HepG2 (cell line): ENCODE measurements around the gene FAM131C. TPM values are rescaled to one million over a fixed set of nuclear protein-coding genes. Genes with fewer than 3 reads are reported as not detected.

ENCODE experiments used
- FOXA3 ChIP-seq: IDR thresholded peaks from 2 replicates; pipeline ENCODE4 v1.6.1; 2016; ENCODE audit warnings: missing genetic modification reagents, missing compliant biosample characterization
- FOXM1 ChIP-seq: sonication (generic); formaldehyde crosslinking; IDR thresholded peaks from 2 replicates; pipeline ENCODE4 v1.5.0; 2020; ENCODE audit warnings: missing genetic modification reagents
- HES4 ChIP-seq: sonication (generic); formaldehyde crosslinking; IDR thresholded peaks from 2 replicates; pipeline ENCODE4 v1.9.0; 2021; ENCODE audit warnings: mild to moderate bottlenecking, missing genetic modification reagents, borderline replicate concordance
- IKZF5 ChIP-seq: IDR thresholded peaks from 2 replicates; pipeline ENCODE4 v1.6.1; 2018; ENCODE audit warnings: missing genetic modification reagents, mild to moderate bottlenecking, missing compliant biosample characterization
- IRF2 ChIP-seq: IDR thresholded peaks from 2 replicates; pipeline ENCODE4 v1.6.1; 2018; ENCODE audit warnings: missing genetic modification reagents, missing compliant biosample characterization
- NFE2L1 ChIP-seq: sonication (generic); formaldehyde crosslinking; IDR thresholded peaks from 2 replicates; pipeline ENCODE4 v1.4.0; 2020; ENCODE audit warnings: missing genetic modification reagents, mild to moderate bottlenecking, borderline replicate concordance
- PPARG ChIP-seq: conservative IDR thresholded peaks from 2 replicates; pipeline ENCODE4 v1.6.1; 2016; ENCODE audit warnings: missing biosample characterization, missing genetic modification reagents
- SOX6 ChIP-seq, 2 experiments: fragments of 450-650 bp in 1 of 2; sonication (generic) in 1 of 2; formaldehyde crosslinking in 1 of 2; IDR thresholded peaks; 2 replicates each; pipeline versions ENCODE4 v1.4.0 to v1.6.1; 2017 to 2020; ENCODE audit warnings: antibody characterized with exemption in 1 of 2, mild to moderate bottlenecking in 1 of 2, missing genetic modification reagents in 1 of 2
- TBP ChIP-seq: sonication (generic); formaldehyde crosslinking; IDR thresholded peaks from 2 replicates; pipeline ENCODE4 v1.5.0; 2020; ENCODE audit warnings: missing genetic modification reagents
- ZFP90 ChIP-seq: sonication (generic); formaldehyde crosslinking; IDR thresholded peaks from 2 replicates; pipeline ENCODE4 v1.8.0; 2022; ENCODE audit warnings: missing genetic modification reagents, mild to moderate bottlenecking, inconsistent platforms, borderline replicate concordance
- ZNF142 ChIP-seq: sonication (generic); formaldehyde crosslinking; IDR thresholded peaks from 2 replicates; pipeline ENCODE4 v1.4.0; 2020; ENCODE audit warnings: missing genetic modification reagents
- ZNF30 ChIP-seq: sonication (generic); formaldehyde crosslinking; IDR thresholded peaks from 2 replicates; pipeline ENCODE4 v1.5.0; 2020; ENCODE audit warnings: mild to moderate bottlenecking, missing genetic modification reagents
- ZNF883 ChIP-seq: sonication (generic); formaldehyde crosslinking; IDR thresholded peaks from 2 replicates; pipeline ENCODE4 v1.5.1; 2020; ENCODE audit warnings: mild to moderate bottlenecking, missing genetic modification reagents; ENCODE audit errors: not compliant biosample characterization
- polyA plus RNA-seq, 8 experiments: library from polyadenylated mRNA; depleted of rRNA in 3 of 8; stranded (reverse) in 7 of 8; unstranded in 1 of 8; fragments of >200 nt; fragmentation: Illumina TruSeq in 4 of 8; extraction: Trizol in 4 of 8; gene quantifications; 2 replicates each; pipeline versions ENCODE4 v1.2.1 to v1.2.3, GENCODE V29; 2011 to 2016; ENCODE audit warnings: low read depth in 4 of 8, missing spikeins in 1 of 8, mixed read lengths in 1 of 8; ENCODE audit not compliant: insufficient read depth in 1 of 8
- total RNA-seq, 5 experiments: library from RNA; depleted of rRNA; stranded (reverse); fragments of >200 nt; fragmentation: Illumina TruSeq; extraction: Trizol; gene quantifications; 2 replicates each; pipeline ENCODE4 v1.2.3, GENCODE V29; 2016; ENCODE audit warnings: low read depth in 1 of 5
- TF ChIP-seq, protein P1 (sequence below): sonication (generic); formaldehyde crosslinking; IDR thresholded peaks from 2 replicates; pipeline ENCODE4 v1.8.1; 2023; ENCODE audit warnings: mild to moderate bottlenecking, missing genetic modification reagents
- TF ChIP-seq, protein P2 (sequence below): sonication (generic); formaldehyde crosslinking; IDR thresholded peaks from 2 replicates; pipeline ENCODE4 v1.4.0; 2020; ENCODE audit warnings: missing genetic modification reagents, borderline replicate concordance
- TF ChIP-seq, protein P3 (sequence below): sonication (generic); formaldehyde crosslinking; IDR thresholded peaks from 2 replicates; pipeline ENCODE4 v1.4.0; 2020; ENCODE audit warnings: missing genetic modification reagents

FAM131C gene
- total and polyA plus RNA-seq, 2 of the 13 experiments (the other 11 are each of a cell fraction or from before 2014, with no cell fraction given), result 0.07 TPM; not detected in 1

- TF ChIP-seq IKZF5 (CRISPR knock-in tag) (peak; percentile 44; the same call in 1 of the 2 replicates), HES4 (peak; percentile 23; the same call in 1 of the 2 replicates), FOXA3 (CRISPR knock-in tag) (peak; percentile 31; the same call in 1 of the 2 replicates), ZFP90 (CRISPR knock-in tag) (0 out of 2 replicates have a peak, but pooled peaks have one; percentile 56), TBP (CRISPR knock-in tag) (no peak), ZNF30 (no peak), IRF2 (CRISPR knock-in tag) (0 out of 2 replicates have a peak, but pooled peaks have one; percentile 68), PPARG (CRISPR knock-in tag) (0 out of 2 replicates have a peak, but pooled peaks have one; percentile 34), FOXM1 (CRISPR knock-in tag) (no peak), ZNF142 (CRISPR knock-in tag) (0 out of 2 replicates have a peak, but pooled peaks have one; percentile 59), ZNF883 (CRISPR knock-in tag) (peak; percentile 24), NFE2L1 (no peak), SOX6 (IDR thresholded peaks at IDR 0.05) (no peak), SOX6 (CRISPR knock-in tag; IDR thresholded peaks at IDR 0.05) (no peak)
- TF ChIP-seq, protein P1, sequence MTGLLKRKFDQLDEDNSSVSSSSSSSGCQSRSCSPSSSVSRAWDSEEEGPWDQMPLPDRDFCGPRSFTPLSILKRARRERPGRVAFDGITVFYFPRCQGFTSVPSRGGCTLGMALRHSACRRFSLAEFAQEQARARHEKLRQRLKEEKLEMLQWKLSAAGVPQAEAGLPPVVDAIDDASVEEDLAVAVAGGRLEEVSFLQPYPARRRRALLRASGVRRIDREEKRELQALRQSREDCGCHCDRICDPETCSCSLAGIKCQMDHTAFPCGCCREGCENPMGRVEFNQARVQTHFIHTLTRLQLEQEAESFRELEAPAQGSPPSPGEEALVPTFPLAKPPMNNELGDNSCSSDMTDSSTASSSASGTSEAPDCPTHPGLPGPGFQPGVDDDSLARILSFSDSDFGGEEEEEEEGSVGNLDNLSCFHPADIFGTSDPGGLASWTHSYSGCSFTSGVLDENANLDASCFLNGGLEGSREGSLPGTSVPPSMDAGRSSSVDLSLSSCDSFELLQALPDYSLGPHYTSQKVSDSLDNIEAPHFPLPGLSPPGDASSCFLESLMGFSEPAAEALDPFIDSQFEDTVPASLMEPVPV (CRISPR knock-in tag), result no peak
- TF ChIP-seq, protein P2, sequence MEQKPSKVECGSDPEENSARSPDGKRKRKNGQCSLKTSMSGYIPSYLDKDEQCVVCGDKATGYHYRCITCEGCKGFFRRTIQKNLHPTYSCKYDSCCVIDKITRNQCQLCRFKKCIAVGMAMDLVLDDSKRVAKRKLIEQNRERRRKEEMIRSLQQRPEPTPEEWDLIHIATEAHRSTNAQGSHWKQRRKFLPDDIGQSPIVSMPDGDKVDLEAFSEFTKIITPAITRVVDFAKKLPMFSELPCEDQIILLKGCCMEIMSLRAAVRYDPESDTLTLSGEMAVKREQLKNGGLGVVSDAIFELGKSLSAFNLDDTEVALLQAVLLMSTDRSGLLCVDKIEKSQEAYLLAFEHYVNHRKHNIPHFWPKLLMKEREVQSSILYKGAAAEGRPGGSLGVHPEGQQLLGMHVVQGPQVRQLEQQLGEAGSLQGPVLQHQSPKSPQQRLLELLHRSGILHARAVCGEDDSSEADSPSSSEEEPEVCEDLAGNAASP (CRISPR knock-in tag), result peak; percentile 55; the same call in 1 of the 2 replicates
- TF ChIP-seq, protein P3, sequence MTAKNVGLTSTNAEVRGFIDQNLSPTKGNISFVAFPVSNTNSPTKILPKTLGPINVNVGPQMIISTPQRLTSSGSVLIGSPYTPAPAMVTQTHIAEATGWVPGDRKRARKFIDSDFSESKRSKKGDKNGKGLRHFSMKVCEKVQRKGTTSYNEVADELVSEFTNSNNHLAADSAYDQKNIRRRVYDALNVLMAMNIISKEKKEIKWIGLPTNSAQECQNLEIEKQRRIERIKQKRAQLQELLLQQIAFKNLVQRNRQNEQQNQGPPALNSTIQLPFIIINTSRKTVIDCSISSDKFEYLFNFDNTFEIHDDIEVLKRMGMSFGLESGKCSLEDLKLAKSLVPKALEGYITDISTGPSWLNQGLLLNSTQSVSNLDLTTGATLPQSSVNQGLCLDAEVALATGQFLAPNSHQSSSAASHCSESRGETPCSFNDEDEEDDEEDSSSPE (CRISPR knock-in tag), result 0 out of 2 replicates have a peak, but pooled peaks have one; percentile 22
Measured at GRCh38 chr1:16078925-16079656, 5.6 kb upstream of the FAM131C start (continued).
